ENCODE results near the gene DUSP22.

DUSP22 gene

DNA sequence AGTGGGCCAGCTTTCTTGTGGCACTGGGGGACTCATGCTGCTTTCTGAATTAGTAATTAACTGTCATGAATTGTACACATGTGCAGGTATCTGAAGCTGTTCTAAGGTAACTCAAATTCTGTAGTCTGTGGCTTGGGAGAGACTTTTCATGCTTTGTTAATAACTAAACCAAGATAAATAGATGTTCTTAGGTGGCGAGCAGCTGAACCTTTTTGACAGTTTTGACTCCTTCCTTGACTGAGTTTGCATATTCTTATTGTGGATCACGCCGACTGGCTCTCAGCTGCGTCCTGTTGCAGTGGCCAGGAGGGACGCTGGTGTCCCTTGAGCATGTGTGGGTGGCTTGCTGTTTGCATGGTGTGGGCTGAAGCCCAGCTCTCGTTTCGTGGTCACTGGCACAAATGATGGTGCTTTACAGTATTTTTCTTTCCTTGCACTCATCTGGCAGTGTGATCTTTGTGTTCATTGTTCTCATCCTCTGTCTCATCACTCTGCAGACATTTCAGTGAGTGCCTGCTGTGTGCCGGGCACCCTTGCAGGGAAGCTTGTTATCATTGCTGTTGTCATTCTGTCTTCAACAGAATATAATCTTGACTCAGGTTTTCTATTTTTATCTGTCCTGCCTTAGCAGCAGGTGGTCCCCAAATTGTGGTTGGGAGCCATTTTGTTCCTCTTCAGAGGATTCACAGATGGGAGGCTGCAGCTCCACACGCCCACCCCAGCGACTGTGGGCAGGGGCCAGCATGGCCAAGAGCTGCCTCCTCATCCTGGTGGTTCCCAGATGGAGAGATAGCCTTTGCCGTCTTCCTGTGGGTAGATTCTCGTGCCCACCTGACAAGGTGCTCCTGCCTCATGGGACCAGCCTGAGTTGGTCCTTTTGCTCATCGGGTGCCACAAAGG, 39.6 kb downstream of the DUSP22 start:
- Histone ChIP-seq H3K36me3 (ENCODE audit: insufficient read depth, low read depth, low read length) (no peaks in the 10 kb centered on the region), H3K27me3 (ENCODE audit: insufficient read depth, low read length) (no peaks in the 10 kb centered on the region), H3K9me3 (ENCODE audit: insufficient read depth, low read depth, low read length) (no peaks in the 10 kb centered on the region), H3K4me1 (ENCODE audit: insufficient read depth, low read length) (no peaks in the 10 kb centered on the region), H3K9ac (ENCODE audit: low read depth, low read length) (no peak overlapping the region), H3K27ac (ENCODE audit: low read length) (no peak overlapping the region), H3K4me3 (ENCODE audit: low read length) (no peak overlapping the region)

DNA sequence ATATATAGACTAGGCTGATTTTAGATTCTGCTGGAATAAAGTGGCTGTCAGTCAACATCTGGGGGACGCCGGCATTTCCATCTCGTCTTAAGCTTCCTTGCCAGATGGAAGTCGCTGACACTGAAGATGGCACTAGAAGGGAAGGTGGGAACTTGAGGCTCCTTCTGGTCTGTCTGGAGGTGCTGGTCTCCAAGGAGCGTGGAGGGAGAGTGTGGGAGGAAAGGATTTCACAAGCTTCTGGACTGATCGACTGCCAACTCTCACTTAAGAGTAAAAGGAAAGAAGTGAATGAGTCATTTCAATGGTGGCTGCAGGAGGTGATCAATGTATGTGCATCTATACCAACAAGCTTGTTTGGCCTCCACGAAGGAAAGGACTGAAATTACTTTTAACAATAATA, 40.4 kb downstream of the DUSP22 start:
- H3K4me1 ChIP-seq (ENCODE audit: insufficient read depth, low read length) = no peaks in the 10 kb centered on the region
- no peak overlapping the region for H3K27ac ChIP-seq (ENCODE audit: low read length)
- H3K4me3 ChIP-seq (ENCODE audit: low read length) = no peak overlapping the region

DNA sequence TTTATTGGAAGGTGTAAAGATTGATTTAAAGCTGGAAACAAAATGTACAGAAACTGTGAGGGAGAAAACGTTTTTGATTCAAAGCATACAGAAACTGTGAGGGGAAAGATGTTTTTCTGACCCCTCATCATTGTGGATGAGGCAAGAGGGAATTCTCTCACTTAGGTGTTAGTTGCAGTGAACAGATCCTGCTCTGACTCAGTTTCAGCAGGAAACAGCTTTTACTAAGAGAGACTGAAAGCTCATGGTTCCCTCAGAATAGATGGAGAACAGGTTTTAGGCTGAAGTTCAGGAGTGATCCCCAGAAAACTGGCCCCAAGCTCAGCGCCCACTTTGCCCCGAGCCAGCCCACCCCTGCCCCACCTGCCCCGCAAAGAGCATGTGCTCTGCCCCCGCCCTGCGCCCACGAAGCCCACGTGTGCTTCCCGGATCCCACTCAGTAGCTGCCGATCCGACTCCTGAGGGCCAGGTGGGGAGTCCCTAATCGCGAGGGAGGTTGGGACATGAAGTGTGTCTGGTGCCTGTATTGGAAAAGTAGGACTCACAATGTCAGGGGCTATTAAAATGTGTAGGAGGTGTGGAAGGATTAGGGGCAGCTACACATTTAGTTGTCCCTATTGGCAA, 41.2 kb downstream of the DUSP22 start:
- H3K9ac ChIP-seq (ENCODE audit: low read depth, low read length) = no peak overlapping the region
- H3K9me3 ChIP-seq (ENCODE audit: insufficient read depth, low read depth, low read length) = no peaks in the 10 kb centered on the region
- H3K27me3 ChIP-seq (ENCODE audit: insufficient read depth, low read length) = no peaks in the 10 kb centered on the region

More for the DNA sequence above, 40.4 kb downstream of the DUSP22 start:
- Histone ChIP-seq H3K36me3 (ENCODE audit: insufficient read depth, low read depth, low read length) (no peaks in the 10 kb centered on the region), H3K27me3 (ENCODE audit: insufficient read depth, low read length) (no peaks in the 10 kb centered on the region), H3K9ac (ENCODE audit: low read depth, low read length) (no peak overlapping the region), H3K9me3 (ENCODE audit: insufficient read depth, low read depth, low read length) (no peaks in the 10 kb centered on the region)

DNA sequence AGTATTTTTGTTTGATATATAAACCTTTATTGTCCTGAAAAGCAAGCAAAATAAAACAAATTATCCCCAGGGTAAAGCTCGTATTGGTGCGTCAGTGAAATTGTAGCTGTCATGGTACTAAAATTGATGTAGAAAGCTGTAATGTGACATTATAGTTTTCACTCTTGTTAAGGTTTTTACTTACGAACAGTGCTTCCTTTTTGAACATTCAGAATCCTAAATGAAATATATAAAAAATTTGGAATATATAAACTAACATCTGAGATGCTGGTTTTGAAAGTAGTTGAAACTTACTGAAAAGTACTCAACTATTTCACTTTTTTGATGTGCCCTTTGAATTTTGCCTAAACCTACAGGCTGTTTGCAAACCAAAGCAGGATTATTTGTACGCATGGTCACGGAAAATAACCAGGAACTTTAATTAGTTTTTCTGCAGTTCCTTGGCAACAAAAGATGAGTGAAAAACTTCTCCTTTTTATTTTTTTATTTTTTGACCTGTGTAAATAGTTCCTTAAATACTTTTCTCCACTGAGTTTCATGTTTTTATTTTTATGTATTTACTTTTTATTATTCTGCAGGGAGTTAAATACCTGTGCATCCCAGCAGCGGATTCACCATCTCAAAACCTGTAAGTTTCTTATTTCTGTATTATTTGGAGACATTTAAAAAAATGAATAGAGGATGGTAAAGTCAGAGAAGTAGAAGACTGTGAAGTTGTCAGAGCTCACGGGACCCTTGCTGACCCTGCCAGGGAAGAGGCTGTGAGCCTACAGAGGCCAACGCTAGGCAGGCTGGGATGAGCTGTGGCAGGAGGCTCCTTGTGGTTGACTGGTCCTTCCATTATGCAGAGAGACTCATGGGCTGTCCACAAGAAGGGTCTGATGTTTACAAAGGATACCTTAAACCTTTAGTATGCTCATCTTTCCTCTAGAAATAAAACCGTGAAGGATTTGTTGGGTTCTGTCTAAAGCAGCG, 42.5 kb downstream of the DUSP22 start:
- H3K4me1 ChIP-seq (ENCODE audit: insufficient read depth, low read length) = no peaks in the 10 kb centered on the region
- H3K36me3 ChIP-seq (ENCODE audit: insufficient read depth, low read depth, low read length) = no peaks in the 10 kb centered on the region
- no peaks in the 10 kb centered on the region for H3K27me3 ChIP-seq (ENCODE audit: insufficient read depth, low read length)
- no peak overlapping the region for H3K4me3 ChIP-seq (ENCODE audit: low read length)
- H3K9ac ChIP-seq (ENCODE audit: low read depth, low read length) = no peak overlapping the region
- H3K9me3 ChIP-seq (ENCODE audit: insufficient read depth, low read depth, low read length) = no peaks in the 10 kb centered on the region
- H3K27ac ChIP-seq (ENCODE audit: low read length) = no peak overlapping the region

More for the DNA sequence above, 41.2 kb downstream of the DUSP22 start:
- Histone ChIP-seq H3K4me1 (ENCODE audit: insufficient read depth, low read length) (no peaks in the 10 kb centered on the region), H3K36me3 (ENCODE audit: insufficient read depth, low read depth, low read length) (no peaks in the 10 kb centered on the region), H3K4me3 (ENCODE audit: low read length) (no peak overlapping the region), H3K27ac (ENCODE audit: low read length) (no peak overlapping the region)

DNA sequence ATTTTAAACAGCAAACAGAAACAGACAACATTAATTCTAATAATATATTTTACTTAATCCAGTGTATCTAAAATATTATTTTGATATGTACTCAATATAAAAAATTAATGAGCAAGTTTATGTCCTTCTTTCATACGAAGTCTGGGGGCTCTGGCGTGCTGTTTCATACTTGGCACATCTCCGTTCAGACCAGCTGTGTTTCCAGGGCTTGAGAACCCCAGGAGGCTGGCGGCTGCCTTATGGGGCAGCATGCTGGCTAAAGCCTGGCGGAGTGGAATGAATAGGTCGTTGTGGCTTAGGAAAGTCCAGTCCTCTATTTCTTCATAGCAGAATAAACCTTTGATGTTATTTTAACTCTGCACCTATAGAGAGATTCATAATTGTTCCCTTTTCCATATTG, 43.3 kb downstream of the DUSP22 start:
- H3K4me1 ChIP-seq (ENCODE audit: insufficient read depth, low read length) = no peaks in the 10 kb centered on the region
- H3K27ac ChIP-seq (ENCODE audit: low read length) = no peak overlapping the region
- H3K27me3 ChIP-seq (ENCODE audit: insufficient read depth, low read length) = no peaks in the 10 kb centered on the region
- no peaks in the 10 kb centered on the region for H3K36me3 ChIP-seq (ENCODE audit: insufficient read depth, low read depth, low read length)
- no peak overlapping the region for H3K9ac ChIP-seq (ENCODE audit: low read depth, low read length)
- H3K4me3 ChIP-seq (ENCODE audit: low read length) = no peak overlapping the region
- no peaks in the 10 kb centered on the region for H3K9me3 ChIP-seq (ENCODE audit: insufficient read depth, low read depth, low read length)

DNA sequence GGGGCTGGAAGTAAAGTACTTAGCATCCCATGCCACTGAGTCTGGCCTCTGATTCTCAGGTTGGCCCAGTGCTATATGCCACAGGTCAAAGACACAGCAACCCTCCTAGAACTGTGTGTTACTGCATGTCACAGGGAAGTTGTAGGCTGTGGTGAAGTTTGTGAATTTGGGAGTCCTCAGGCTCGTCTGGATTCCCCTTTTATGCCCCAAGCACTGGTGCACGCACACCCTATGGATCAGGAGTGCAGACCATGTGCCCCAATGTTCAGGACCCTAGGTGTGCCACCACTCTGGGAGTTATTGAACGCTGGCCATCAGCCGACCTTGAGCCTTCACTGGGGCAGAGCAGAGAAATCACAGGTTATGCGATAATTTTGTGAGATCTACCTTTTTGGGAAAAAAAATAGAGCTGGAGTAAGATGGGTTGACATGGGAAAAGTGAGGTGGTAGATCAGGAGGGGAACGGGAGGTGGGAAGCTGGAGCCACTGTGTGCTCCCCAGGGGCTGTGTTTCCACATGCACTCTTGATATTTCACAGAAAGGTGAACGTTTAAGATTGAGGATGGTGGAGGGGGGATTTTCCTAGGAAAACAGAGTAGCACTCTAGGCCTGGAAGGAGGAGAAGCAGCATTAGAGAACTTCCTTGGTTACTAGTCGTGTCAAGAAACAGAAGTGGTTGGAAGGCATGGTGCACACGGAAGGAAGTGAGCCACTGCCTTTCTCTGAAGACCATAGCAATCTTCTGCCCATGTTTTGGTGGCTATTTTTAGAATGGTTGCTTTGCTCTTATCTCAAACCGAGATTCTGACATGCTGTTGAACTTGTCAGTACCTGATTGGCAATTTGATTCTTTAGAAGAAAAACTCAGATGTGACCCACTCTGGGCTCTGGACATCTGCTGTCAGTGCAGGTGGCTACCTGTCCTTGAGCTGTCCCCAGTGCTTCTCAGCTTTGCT, 44.1 kb downstream of the DUSP22 start:
- no peak overlapping the region for H3K4me3 ChIP-seq (ENCODE audit: low read length)
- no peaks in the 10 kb centered on the region for H3K36me3 ChIP-seq (ENCODE audit: insufficient read depth, low read depth, low read length)
- no peaks in the 10 kb centered on the region for H3K9me3 ChIP-seq (ENCODE audit: insufficient read depth, low read depth, low read length)
- H3K9ac ChIP-seq (ENCODE audit: low read depth, low read length) = no peak overlapping the region
- H3K27ac ChIP-seq (ENCODE audit: low read length) = no peak overlapping the region
- H3K27me3 ChIP-seq (ENCODE audit: insufficient read depth, low read length) = no peaks in the 10 kb centered on the region
- no peaks in the 10 kb centered on the region for H3K4me1 ChIP-seq (ENCODE audit: insufficient read depth, low read length)

DNA sequence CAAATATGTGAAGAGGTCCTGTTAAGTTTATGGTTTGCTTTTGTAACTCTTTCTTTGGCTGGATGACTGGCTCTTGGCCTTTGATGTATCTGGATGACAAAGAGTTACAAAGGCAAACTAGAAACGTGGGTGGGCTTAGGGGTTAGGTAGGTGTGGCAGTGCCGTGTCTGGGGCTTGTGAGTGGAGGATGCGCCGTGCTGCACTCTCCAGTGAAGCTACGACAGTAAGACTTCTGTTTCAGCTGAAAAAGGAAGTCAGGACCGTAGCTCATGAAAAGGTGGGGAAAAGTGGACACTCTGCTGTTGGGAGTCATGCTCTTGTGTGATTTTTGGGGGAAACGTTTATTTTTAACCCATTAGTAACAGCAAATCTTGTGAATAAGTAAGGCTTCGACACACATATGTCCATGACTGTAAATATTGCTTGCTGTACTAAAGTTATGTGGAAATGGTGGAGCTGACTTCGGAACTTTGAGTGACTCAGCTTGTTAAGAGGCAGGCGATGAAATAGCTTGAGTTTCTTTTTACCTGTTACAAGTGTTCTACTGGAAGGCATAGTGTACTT, 45.6 kb downstream of the DUSP22 start:
- no peaks in the 10 kb centered on the region for H3K36me3 ChIP-seq (ENCODE audit: insufficient read depth, low read depth, low read length)
- H3K4me1 ChIP-seq (ENCODE audit: insufficient read depth, low read length) = no peaks in the 10 kb centered on the region
- H3K9ac ChIP-seq (ENCODE audit: low read depth, low read length) = no peak overlapping the region
- no peak overlapping the region for H3K27ac ChIP-seq (ENCODE audit: low read length)
- no peaks in the 10 kb centered on the region for H3K9me3 ChIP-seq (ENCODE audit: insufficient read depth, low read depth, low read length)
- no peak overlapping the region for H3K4me3 ChIP-seq (ENCODE audit: low read length)
- no peaks in the 10 kb centered on the region for H3K27me3 ChIP-seq (ENCODE audit: insufficient read depth, low read length)

DNA sequence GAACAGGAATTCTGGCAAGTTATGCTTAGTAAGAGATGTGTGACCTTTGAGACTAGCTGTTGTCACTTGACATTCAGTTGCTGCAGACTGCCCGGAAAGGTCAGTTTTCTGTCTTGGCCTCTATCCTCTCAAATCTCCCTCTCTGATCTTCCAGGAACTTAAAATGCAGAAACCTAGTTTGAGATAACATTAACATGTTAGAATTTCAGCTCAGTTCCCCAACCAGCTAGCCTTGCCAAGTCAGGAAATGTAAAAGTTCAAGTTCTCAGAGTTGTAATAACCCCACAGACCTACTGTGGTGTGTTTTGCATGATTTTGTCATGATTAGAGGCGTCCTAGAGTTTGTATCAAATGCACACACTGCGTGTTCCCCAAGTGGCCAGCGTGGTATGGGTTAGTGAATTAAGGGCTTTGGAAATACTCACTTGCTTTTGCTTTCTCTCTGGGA, 46.6 kb downstream of the DUSP22 start:
- Histone ChIP-seq H3K4me1 (ENCODE audit: insufficient read depth, low read length) (no peaks in the 10 kb centered on the region), H3K4me3 (ENCODE audit: low read length) (no peak overlapping the region), H3K9me3 (ENCODE audit: insufficient read depth, low read depth, low read length) (no peaks in the 10 kb centered on the region), H3K27ac (ENCODE audit: low read length) (no peak overlapping the region), H3K27me3 (ENCODE audit: insufficient read depth, low read length) (no peaks in the 10 kb centered on the region), H3K9ac (ENCODE audit: low read depth, low read length) (no peak overlapping the region), H3K36me3 (ENCODE audit: insufficient read depth, low read depth, low read length) (no peaks in the 10 kb centered on the region)

DNA sequence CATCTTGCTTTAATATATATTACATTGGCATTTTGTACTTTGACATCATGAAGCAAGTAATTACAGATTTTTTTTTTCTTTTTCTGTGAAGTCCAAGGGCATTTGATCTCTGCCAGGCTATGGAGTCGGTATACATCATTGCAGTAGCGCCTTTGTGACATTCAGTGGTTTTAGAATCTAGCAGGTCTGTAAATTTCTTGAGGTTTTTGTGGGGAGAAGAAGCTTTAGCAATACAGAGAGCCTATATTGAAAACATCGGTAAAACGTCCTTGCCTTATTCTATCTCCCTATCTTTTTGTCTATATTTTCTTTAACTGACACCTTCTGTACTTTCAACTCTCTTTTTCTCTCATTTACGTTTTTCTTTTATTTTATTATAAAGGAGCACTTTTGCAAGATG, 47.2 kb downstream of the DUSP22 start:
- no peak overlapping the region for H3K4me3 ChIP-seq (ENCODE audit: low read length)
- H3K4me1 ChIP-seq (ENCODE audit: insufficient read depth, low read length) = no peaks in the 10 kb centered on the region
- no peak overlapping the region for H3K9ac ChIP-seq (ENCODE audit: low read depth, low read length)
- H3K27ac ChIP-seq (ENCODE audit: low read length) = no peak overlapping the region
- H3K27me3 ChIP-seq (ENCODE audit: insufficient read depth, low read length) = no peaks in the 10 kb centered on the region
- H3K9me3 ChIP-seq (ENCODE audit: insufficient read depth, low read depth, low read length) = no peaks in the 10 kb centered on the region
- no peaks in the 10 kb centered on the region for H3K36me3 ChIP-seq (ENCODE audit: insufficient read depth, low read depth, low read length)

DNA sequence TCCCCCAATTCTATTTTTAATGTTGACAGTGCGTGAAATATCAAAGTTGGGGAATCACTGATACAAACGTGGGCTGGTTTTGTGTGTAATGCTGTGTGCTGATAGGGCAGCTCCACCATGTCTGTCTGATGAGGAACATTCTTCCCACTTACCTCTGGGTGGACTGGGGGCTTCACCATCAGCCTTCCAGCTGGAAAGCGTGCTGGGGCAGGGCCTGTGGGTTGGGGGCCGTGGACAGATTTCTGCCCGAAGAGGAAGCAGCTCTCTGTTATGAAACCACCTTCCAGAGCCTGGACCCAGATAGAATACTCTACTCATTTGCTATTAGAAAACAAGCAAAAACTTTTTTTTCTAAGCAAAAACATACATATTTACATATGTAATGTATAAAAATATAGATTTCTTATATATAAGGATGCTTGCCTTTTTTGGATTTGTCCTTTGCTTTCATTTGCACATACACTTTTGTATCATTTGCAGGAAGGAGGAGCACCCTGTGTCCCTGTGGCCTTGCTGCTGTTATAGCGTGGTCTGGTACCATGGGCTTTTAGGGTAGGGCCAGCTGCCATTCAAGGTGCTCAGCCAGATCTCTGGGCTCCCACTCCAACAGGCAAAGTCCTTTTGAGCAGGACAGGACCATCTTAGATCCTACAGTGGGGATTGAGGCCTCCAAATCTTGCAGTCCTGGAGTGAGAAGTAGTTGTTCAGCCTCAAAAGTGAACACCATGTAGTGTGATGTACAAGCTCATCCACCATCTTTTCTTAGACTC, 48.1 kb downstream of the DUSP22 start:
- H3K9ac ChIP-seq (ENCODE audit: low read depth, low read length) = no peak overlapping the region
- no peak overlapping the region for H3K27ac ChIP-seq (ENCODE audit: low read length)
- H3K4me1 ChIP-seq (ENCODE audit: insufficient read depth, low read length) = no peaks in the 10 kb centered on the region
- H3K36me3 ChIP-seq (ENCODE audit: insufficient read depth, low read depth, low read length) = no peaks in the 10 kb centered on the region
- no peak overlapping the region for H3K4me3 ChIP-seq (ENCODE audit: low read length)
- H3K9me3 ChIP-seq (ENCODE audit: insufficient read depth, low read depth, low read length) = no peaks in the 10 kb centered on the region
- no peaks in the 10 kb centered on the region for H3K27me3 ChIP-seq (ENCODE audit: insufficient read depth, low read length)
